HL-60 (cell line): ENCODE data around the gene CFAP54.

Source experiments
- DNase-seq, 2 experiments: peaks; one replicate each; pipeline ENCODE4 v3.0.0-alpha.2; 2010 to 2020; ENCODE audit warnings: low read depth in 1 of 2, low spot score in 1 of 2
- H3K27ac ChIP-seq: fragments of 250-450 bp; sonication (Bioruptor Pico); replicated peaks from 2 replicates; pipeline ENCODE4 v1.5.1; 2020; ENCODE audit warnings: mild to moderate bottlenecking, moderate library complexity
- H3K27me3 ChIP-seq: fragments of 250-450 bp; sonication (Bioruptor Pico); 2 replicates; pipeline ENCODE4 v1.5.1; 2021; ENCODE audit warnings: mild to moderate bottlenecking, moderate library complexity; ENCODE audit not compliant: insufficient read depth, poor library complexity, severe bottlenecking
- H3K4me3 ChIP-seq: replicated peaks from 2 replicates; pipeline ENCODE4 v1.5.1; 2011; ENCODE audit warnings: mild to moderate bottlenecking, control low read depth, low read length; ENCODE audit not compliant: insufficient read depth
- CTCF ChIP-seq: IDR thresholded peaks from one replicate; pipeline ENCODE4 v1.5.1; 2011; ENCODE audit warnings: low read length, control low read depth, inconsistent platforms; ENCODE audit not compliant: insufficient read depth
- GABPA ChIP-seq: IDR thresholded peaks from 2 replicates; pipeline ENCODE4 v1.6.1; 2012; ENCODE audit warnings: low read depth
- POLR2AphosphoS5 ChIP-seq: IDR thresholded peaks from 2 replicates; pipeline ENCODE4 v1.6.1; 2012; ENCODE audit warnings: low read depth
- REST ChIP-seq: IDR thresholded peaks from 2 replicates; pipeline ENCODE4 v1.6.1; 2012; ENCODE audit warnings: low read depth; ENCODE audit not compliant: insufficient replicate concordance
- SPI1 ChIP-seq: IDR thresholded peaks from 2 replicates; pipeline ENCODE4 v1.6.1; 2012; ENCODE audit warnings: low read depth, mild to moderate bottlenecking, borderline replicate concordance

CFAP54 gene

GRCh38 chr12:96749999-96750398 is 260.6 kb downstream of the CFAP54 start:
- H3K27me3 ChIP-seq, result no peaks in the 10 kb centered on the region
- H3K4me3 ChIP-seq, result no peak overlapping the region
- DNase-seq, result no peak
- no peak for TF ChIP-seq CTCF
- no peak for TF ChIP-seq GABPA
- no peak for TF ChIP-seq SPI1
- no peak for TF ChIP-seq POLR2AphosphoS5
- no peak for TF ChIP-seq REST
- H3K27ac ChIP-seq, result no peak overlapping the region

- no peak for DNase-seq
- Histone ChIP-seq H3K27ac (no peak overlapping the region), H3K4me3 (no peak overlapping the region), H3K27me3 (no peaks in the 10 kb centered on the region)
- TF ChIP-seq GABPA, result no peak
- no peak for TF ChIP-seq SPI1
- no peak for TF ChIP-seq REST
- TF ChIP-seq CTCF, result no peak
- TF ChIP-seq POLR2AphosphoS5, result no peak
Measured at GRCh38 chr12:96751626-96752025, 262.2 kb downstream of the CFAP54 start.

GRCh38 chr12:96752211-96752610 is 262.8 kb downstream of the CFAP54 start:
- Histone ChIP-seq H3K4me3 (no peak overlapping the region), H3K27me3 (no peaks in the 10 kb centered on the region), H3K27ac (no peak overlapping the region)
- no peak for DNase-seq
- no peak for TF ChIP-seq SPI1
- TF ChIP-seq REST, result no peak
- no peak for TF ChIP-seq CTCF
- no peak for TF ChIP-seq POLR2AphosphoS5
